ENCODE data around the gene B3GAT1.

GRCh38 chr11:134414766-134415765 is 3.0 kb upstream of the B3GAT1 start:
- TF ChIP-seq CTCF (IDR thresholded peaks at IDR 0.05; ENCODE audit: insufficient read depth, low read depth, low read length): no peak
- TF ChIP-seq EZH2 (IDR thresholded peaks at IDR 0.05; ENCODE audit: insufficient read depth, low read length): no peak
